ENCODE measurements around the gene BST1.

The BST1 gene

GRCh38 chr4:15676899-15677298, 26.0 kb upstream of the BST1 start:
- Histone ChIP-seq H3K4ac (ENCODE audit: low read depth, low read length) (no peak overlapping the region), H2BK120ac (ENCODE audit: insufficient read depth, low read length, poor library complexity) (no peak overlapping the region), H2AFZ (ENCODE audit: insufficient read depth, low read length, poor library complexity) (no peak overlapping the region), H3K79me1 (ENCODE audit: low read length) (peaks cover 8% of the 10 kb centered on the region), H2AK5ac (ENCODE audit: low read length) (no peak overlapping the region), H4K12ac (ENCODE audit: low read depth, low read length) (no peak overlapping the region), H3K27ac (ENCODE audit: low read depth, low read length) (no peak overlapping the region), H3K4me1 (ENCODE audit: control insufficient read depth in 1 of 2, insufficient read depth in 2 of 2, low read length in 2 of 2) (peaks cover 0 to 4% of the 10 kb centered on the region in 2 experiments), H3K27me3 (ENCODE audit: insufficient read depth, low read length) (no peaks in the 10 kb centered on the region), H2BK12ac (ENCODE audit: low read length) (no peak overlapping the region), H2BK5ac (ENCODE audit: low read depth, low read length, poor library complexity) (no peak overlapping the region), H3K9ac (ENCODE audit: low read length) (no peak overlapping the region), H3K18ac (ENCODE audit: low read length) (no peak overlapping the region), H3K14ac (ENCODE audit: low read length) (no peak overlapping the region), H3K23ac (ENCODE audit: low read length) (no peak overlapping the region), H3K4me2 (ENCODE audit: low read length) (no peak overlapping the region), H3K79me2 (ENCODE audit: control insufficient read depth, insufficient read depth, low read length, poor library complexity) (peaks cover 12% of the 10 kb centered on the region), H3K4me3 (ENCODE audit: low read depth, low read length) (no peak overlapping the region), H4K91ac (ENCODE audit: low read depth, low read length) (no peak overlapping the region), H3K36me3 (ENCODE audit: control insufficient read depth in 1 of 2, insufficient read depth in 2 of 2, low read length in 2 of 2) (no peaks in the 10 kb centered on the region), H4K8ac (ENCODE audit: low read depth, low read length) (no peak overlapping the region), H3K9me3 (ENCODE audit: insufficient read depth, low read depth, low read length) (no peaks in the 10 kb centered on the region)
- no CpG with 5 or more reads among the region's 6 CpGs for WGBS (ENCODE audit: extremely low coverage, insufficient coverage, insufficient read length)
- DNase-seq, result no peak

- Histone ChIP-seq H3K4me2 (ENCODE audit: low read length) (no peak overlapping the region), H3K36me3 (ENCODE audit: control insufficient read depth in 1 of 2, insufficient read depth in 2 of 2, low read length in 2 of 2) (no peaks in the 10 kb centered on the region), H2BK12ac (ENCODE audit: low read length) (no peak overlapping the region), H3K4me3 (ENCODE audit: low read depth, low read length) (no peak overlapping the region), H2AFZ (ENCODE audit: insufficient read depth, low read length, poor library complexity) (no peak overlapping the region), H4K91ac (ENCODE audit: low read depth, low read length) (no peak overlapping the region), H3K27ac (ENCODE audit: low read depth, low read length) (no peak overlapping the region), H3K14ac (ENCODE audit: low read length) (no peak overlapping the region), H4K8ac (ENCODE audit: low read depth, low read length) (no peak overlapping the region), H3K9ac (ENCODE audit: low read length) (no peak overlapping the region), H3K18ac (ENCODE audit: low read length) (no peak overlapping the region), H2AK5ac (ENCODE audit: low read length) (no peak overlapping the region), H3K79me1 (ENCODE audit: low read length) (peaks cover 11% of the 10 kb centered on the region), H3K79me2 (ENCODE audit: control insufficient read depth, insufficient read depth, low read length, poor library complexity) (peaks cover 13% of the 10 kb centered on the region), H2BK5ac (ENCODE audit: low read depth, low read length, poor library complexity) (no peak overlapping the region), H3K4me1 (ENCODE audit: control insufficient read depth in 1 of 2, insufficient read depth in 2 of 2, low read length in 2 of 2) (peaks cover 0 to 4% of the 10 kb centered on the region in 2 experiments), H2BK120ac (ENCODE audit: insufficient read depth, low read length, poor library complexity) (no peak overlapping the region), H3K4ac (ENCODE audit: low read depth, low read length) (peak overlapping the region; percentile 64), H3K23ac (ENCODE audit: low read length) (no peak overlapping the region), H3K9me3 (ENCODE audit: insufficient read depth, low read depth, low read length) (no peaks in the 10 kb centered on the region), H4K12ac (ENCODE audit: low read depth, low read length) (no peak overlapping the region), H3K27me3 (ENCODE audit: insufficient read depth, low read length) (no peaks in the 10 kb centered on the region)
- DNase-seq, result peak in 1 of 2 donors; percentile 64
- no CpG with 5 or more reads among the region's 2 CpGs for WGBS (ENCODE audit: extremely low coverage, insufficient coverage, insufficient read length)
Measured at GRCh38 chr4:15677507-15677988, 25.3 kb upstream of the BST1 start.

GRCh38 chr4:15681067-15681371, 21.8 kb upstream of the BST1 start:
- Histone ChIP-seq H3K4me1 (ENCODE audit: control insufficient read depth in 1 of 2, insufficient read depth in 2 of 2, low read length in 2 of 2) (peaks cover 2 to 8% of the 10 kb centered on the region in 2 experiments), H2AFZ (ENCODE audit: insufficient read depth, low read length, poor library complexity) (peak overlapping the region; percentile 92), H3K18ac (ENCODE audit: low read length) (peak overlapping the region; percentile 97), H3K14ac (ENCODE audit: low read length) (peak overlapping the region; percentile 98), H3K4ac (ENCODE audit: low read depth, low read length) (peak overlapping the region; percentile 99), H3K27me3 (ENCODE audit: insufficient read depth, low read length) (no peaks in the 10 kb centered on the region), H4K91ac (ENCODE audit: low read depth, low read length) (peak overlapping the region; percentile 98), H3K79me2 (ENCODE audit: control insufficient read depth, insufficient read depth, low read length, poor library complexity) (peaks cover 10% of the 10 kb centered on the region), H2BK12ac (ENCODE audit: low read length) (peak overlapping the region; percentile 58), H3K36me3 (ENCODE audit: control insufficient read depth in 1 of 2, insufficient read depth in 2 of 2, low read length in 2 of 2) (no peaks in the 10 kb centered on the region), H3K9ac (ENCODE audit: low read length) (peak overlapping the region; percentile 62), H3K4me3 (ENCODE audit: low read depth, low read length) (peak overlapping the region; percentile 79), H3K4me2 (ENCODE audit: low read length) (peak overlapping the region; percentile 44), H4K12ac (ENCODE audit: low read depth, low read length) (peak overlapping the region; percentile 67), H2AK5ac (ENCODE audit: low read length) (peak overlapping the region; percentile 90), H3K23ac (ENCODE audit: low read length) (no peak overlapping the region), H3K9me3 (ENCODE audit: insufficient read depth, low read depth, low read length) (no peaks in the 10 kb centered on the region), H3K27ac (ENCODE audit: low read depth, low read length) (peak overlapping the region; percentile 94), H2BK5ac (ENCODE audit: low read depth, low read length, poor library complexity) (peak overlapping the region; percentile 88), H4K8ac (ENCODE audit: low read depth, low read length) (peak overlapping the region; percentile 93), H3K79me1 (ENCODE audit: low read length) (peaks cover 11% of the 10 kb centered on the region), H2BK120ac (ENCODE audit: insufficient read depth, low read length, poor library complexity) (peak overlapping the region; percentile 78)
- WGBS (ENCODE audit: extremely low coverage, insufficient coverage, insufficient read length), result no CpG with 5 or more reads among the region's 14 CpGs
- no peak for DNase-seq

DNA sequence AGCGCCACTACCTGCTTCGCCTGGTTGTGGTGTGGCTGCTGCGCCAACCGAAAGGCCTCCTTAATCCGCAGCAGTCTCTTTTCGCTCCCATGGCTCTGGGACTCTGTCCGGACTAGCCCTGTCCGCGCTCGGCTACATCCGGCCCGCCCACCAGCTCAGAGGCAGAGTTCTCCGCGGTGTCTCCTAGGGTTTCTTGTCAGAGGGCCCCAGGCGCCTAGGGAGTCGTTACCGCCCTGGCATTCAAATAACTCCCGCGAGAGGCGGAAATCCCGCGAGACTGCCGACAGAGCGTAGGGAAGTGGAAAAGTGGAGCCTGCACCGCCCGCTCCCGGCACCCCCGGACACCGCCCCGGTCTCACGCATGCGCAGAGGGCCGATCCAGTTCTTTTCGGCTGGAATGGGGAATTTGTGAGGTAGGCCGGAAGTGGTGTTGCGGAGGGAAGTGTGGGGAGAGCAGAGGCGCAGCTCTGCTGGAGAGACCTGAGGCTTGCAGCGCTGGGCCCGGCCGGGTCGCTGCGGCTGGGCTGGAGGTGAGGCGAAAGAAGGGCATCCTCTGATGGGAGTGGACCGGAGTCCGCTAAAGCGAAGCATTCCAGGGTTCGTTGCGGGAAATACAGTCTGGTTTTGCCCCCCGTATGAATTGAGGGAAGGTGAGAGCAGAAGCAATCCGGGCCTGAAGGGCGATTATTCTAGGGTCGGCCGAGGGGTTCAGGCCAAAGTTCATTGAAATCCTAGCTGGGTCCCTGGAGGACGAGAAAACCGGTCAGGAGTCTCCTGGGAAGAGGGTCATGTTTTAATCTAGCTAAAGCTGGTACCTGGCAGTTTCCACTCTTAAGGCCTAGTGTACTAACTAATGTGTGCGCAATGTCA, 21.3 kb upstream of the BST1 start, which contains the start of gene FAM200B:
FAM200B (plus strand) TSS at position 456 of the 870 bp plus-strand sequence. CDS start 5,151 bp downstream, outside the sequence.
- peak within 1 kb of the TSS; percentile 97 for H3K18ac ChIP-seq (ENCODE audit: low read length)
- H3K27ac ChIP-seq (ENCODE audit: low read depth, low read length), result peak within 1 kb of the TSS; percentile 99
- peak within 1 kb of the TSS; percentile 52 for H3K4me2 ChIP-seq (ENCODE audit: low read length)
- peaks cover 10% of the 10 kb centered on the region for H3K79me2 ChIP-seq (ENCODE audit: control insufficient read depth, insufficient read depth, low read length, poor library complexity)
- H2BK5ac ChIP-seq (ENCODE audit: low read depth, low read length, poor library complexity), result peak within 1 kb of the TSS; percentile 94
- no CpG with 5 or more reads among the region's 56 CpGs for WGBS (ENCODE audit: extremely low coverage, insufficient coverage, insufficient read length)
- peak within 1 kb of the TSS; percentile 94 for H4K8ac ChIP-seq (ENCODE audit: low read depth, low read length)
- H3K27me3 ChIP-seq (ENCODE audit: insufficient read depth, low read length), result no peaks in the 10 kb centered on the region
- peak within 1 kb of the TSS; percentile 58 for H2BK12ac ChIP-seq (ENCODE audit: low read length)
- H2AK5ac ChIP-seq (ENCODE audit: low read length), result peak within 1 kb of the TSS; percentile 95
- H3K4me1 ChIP-seq (ENCODE audit: control insufficient read depth in 1 of 2, insufficient read depth in 2 of 2, low read length in 2 of 2), result peaks cover 2 to 8% of the 10 kb centered on the region in 2 experiments
- peak; percentile 99 to 100 for DNase-seq
- H3K23ac ChIP-seq (ENCODE audit: low read length), result no peak within 1 kb of the TSS
- H2BK120ac ChIP-seq (ENCODE audit: insufficient read depth, low read length, poor library complexity), result peak within 1 kb of the TSS; percentile 78
- H4K91ac ChIP-seq (ENCODE audit: low read depth, low read length), result peak within 1 kb of the TSS; percentile 98
- H3K9me3 ChIP-seq (ENCODE audit: insufficient read depth, low read depth, low read length), result no peaks in the 10 kb centered on the region
- H3K4ac ChIP-seq (ENCODE audit: low read depth, low read length), result peak within 1 kb of the TSS; percentile 99
- peak within 1 kb of the TSS; percentile 98 for H3K14ac ChIP-seq (ENCODE audit: low read length)
- peak within 1 kb of the TSS; percentile 86 for H3K4me3 ChIP-seq (ENCODE audit: low read depth, low read length)
- peaks cover 11% of the 10 kb centered on the region for H3K79me1 ChIP-seq (ENCODE audit: low read length)
- H3K9ac ChIP-seq (ENCODE audit: low read length), result peak within 1 kb of the TSS; percentile 99
- no peaks in the 10 kb centered on the region for H3K36me3 ChIP-seq (ENCODE audit: control insufficient read depth in 1 of 2, insufficient read depth in 2 of 2, low read length in 2 of 2)
- peak within 1 kb of the TSS; percentile 92 for H2AFZ ChIP-seq (ENCODE audit: insufficient read depth, low read length, poor library complexity)
- peak within 1 kb of the TSS; percentile 78 for H4K12ac ChIP-seq (ENCODE audit: low read depth, low read length)

All from trophoblast cell (in vitro differentiated cells and primary cell).